Body of pancreas (tissue), 4 donors: ENCODE measurements around the gene ZNF805.

Source experiments
- POLR2A ChIP-seq, 3 donors: fragments of 450-650 bp; IDR thresholded peaks; one replicate each; pipeline ENCODE4 v1.6.1; 2016; ENCODE audit warnings: antibody characterized with exemption in 3 of 3, mild to moderate bottlenecking in 2 of 3
- TF ChIP-seq, protein P1 (sequence below), 7 experiments: fragments of 450-650 bp in 4 of 7; fragments of 200-600 bp in 3 of 7; sonication (generic) in 3 of 7; IDR thresholded peaks; one replicate each; pipeline ENCODE4 v1.5.1; 2016 to 2019; ENCODE audit warnings: antibody characterized with exemption in 7 of 7

DNA sequence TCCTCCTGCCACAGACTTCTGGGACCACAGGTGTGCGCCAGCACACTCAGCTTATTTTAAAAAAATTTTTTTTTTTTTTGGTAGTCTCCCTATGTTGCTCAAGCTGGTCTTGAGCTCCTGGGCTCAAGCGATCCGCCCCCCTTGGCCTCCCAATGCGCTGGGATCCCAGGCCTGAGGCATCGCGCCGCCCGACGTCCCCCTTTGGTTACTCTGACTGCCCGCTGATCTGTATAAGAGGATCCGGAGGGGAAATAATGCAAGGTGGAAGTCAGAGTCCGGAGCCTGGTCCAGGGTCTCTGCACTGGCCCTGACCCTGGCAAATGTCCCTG is 486 bp upstream of the ZNF805 start:
- TF ChIP-seq, protein P1, sequence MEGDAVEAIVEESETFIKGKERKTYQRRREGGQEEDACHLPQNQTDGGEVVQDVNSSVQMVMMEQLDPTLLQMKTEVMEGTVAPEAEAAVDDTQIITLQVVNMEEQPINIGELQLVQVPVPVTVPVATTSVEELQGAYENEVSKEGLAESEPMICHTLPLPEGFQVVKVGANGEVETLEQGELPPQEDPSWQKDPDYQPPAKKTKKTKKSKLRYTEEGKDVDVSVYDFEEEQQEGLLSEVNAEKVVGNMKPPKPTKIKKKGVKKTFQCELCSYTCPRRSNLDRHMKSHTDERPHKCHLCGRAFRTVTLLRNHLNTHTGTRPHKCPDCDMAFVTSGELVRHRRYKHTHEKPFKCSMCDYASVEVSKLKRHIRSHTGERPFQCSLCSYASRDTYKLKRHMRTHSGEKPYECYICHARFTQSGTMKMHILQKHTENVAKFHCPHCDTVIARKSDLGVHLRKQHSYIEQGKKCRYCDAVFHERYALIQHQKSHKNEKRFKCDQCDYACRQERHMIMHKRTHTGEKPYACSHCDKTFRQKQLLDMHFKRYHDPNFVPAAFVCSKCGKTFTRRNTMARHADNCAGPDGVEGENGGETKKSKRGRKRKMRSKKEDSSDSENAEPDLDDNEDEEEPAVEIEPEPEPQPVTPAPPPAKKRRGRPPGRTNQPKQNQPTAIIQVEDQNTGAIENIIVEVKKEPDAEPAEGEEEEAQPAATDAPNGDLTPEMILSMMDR (IDR thresholded peaks at IDR 0.05), result no peak
- TF ChIP-seq POLR2A (IDR thresholded peaks at IDR 0.05), result no peak
